Airway epithelial cell (primary cell): ENCODE data around the gene INSR. TPM values are rescaled to one million over a fixed set of nuclear protein-coding genes. Genes with fewer than 3 reads are reported as not detected.

Experiments used
- total RNA-seq: library from RNA; depleted of rRNA; stranded (reverse); fragments of >200 nt; gene quantifications from 2 replicates; pipeline ENCODE4 v1.2.3, GENCODE V29; 2015

INSR gene
- total RNA-seq, result 5.6 and 6.1 TPM in 2 replicates

DNA sequence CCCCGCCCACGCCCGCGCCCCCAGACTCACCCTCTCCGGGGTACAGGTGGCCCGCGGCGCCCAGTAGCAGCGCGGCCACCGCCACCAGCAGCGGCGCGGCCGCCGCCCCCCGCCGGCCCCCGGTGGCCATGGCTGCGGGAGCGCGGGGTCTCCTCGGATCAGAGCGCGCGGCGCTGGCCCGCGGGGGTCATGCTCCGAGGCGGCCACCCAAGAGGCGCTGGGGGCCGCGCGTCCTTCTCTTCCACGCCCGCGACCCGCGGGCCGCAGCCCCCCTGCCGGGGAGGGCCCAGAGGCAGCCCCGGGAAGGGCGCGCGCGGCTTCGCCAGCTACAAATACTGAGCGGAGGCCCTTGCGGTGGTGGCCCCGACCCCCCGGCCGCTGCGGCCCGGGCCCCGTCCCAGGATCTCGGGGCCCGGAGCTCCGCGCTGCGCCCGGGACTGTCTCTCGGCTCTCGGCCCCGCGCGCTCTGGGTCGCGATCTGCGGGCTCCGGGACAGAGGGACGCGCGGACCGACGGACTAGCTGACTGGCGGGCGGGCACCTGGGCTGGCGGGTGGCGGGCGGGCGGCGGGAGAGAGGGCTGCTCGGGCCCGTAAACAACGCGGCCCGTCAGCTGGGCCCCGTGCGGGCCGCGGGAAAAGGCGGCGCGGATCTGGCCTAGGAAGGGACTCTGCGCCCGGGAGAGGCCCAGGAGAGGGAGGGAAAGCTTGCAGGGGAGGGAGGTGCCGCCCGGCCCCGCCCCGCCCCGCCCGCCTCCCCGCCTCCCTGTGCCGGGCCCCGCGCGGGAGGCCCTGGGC lies at the start of gene INSR:
Gene INSR, minus strand, starts transcription at position 653 of the 796 bp plus-strand sequence. Its CDS starts 523 bp downstream, at position 130.

DNA sequence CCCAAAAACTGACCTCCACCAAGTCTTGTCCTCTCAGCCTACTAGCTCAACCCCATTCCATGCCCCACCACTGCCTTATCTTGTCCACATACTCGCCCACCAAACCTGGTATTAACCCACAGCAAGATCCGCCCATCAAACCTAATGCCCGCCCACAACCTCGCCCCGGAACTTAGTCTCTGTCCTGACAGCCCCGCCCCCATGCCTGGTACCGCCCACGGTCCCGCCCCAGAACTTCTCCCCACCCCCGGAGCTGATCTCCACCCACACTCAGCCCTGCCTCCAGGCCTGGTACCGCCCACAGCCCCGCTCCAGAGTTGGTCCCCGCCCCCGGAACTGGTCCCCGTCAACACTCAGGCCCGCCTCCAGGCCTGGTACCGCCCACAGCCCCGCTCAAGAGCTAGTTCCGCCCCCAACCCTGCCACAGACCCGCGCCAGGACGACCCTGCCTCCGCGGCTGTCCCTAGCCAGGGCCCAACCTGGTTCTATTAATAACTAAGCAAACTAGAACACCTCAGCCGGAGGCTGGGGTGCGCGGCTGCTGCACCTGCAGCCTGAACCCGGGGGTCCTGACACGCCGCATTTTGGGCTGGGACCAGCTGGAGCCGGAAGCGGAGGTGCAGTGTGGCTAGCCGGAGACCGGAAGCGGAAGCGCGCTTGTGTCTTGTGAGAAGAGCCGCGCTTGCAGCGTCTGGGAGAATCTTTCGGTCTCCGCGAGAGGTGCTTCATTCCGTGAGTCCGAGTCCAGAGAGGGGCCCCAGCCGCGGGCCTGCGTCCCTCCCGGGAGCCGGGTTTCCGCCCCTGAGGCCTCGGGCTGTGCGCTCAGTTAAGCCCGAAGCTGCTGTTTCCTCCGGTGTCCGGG lies 224.9 kb downstream of the INSR start, which contains the start of gene ZNF557:
Gene ZNF557, plus strand, starts transcription at position 662 of the 862 bp plus-strand sequence. CDS start 5,372 bp downstream, outside the sequence.

Other genes starting within 250 kb of the INSR start
- not detected in 2 replicates for gene MBD3L2, start 245.1 kb downstream of the INSR start, total RNA-seq
- gene MBD3L3, start 235.7 kb downstream of the INSR start, total RNA-seq, result not detected in 2 replicates
- 2.2 and 6.4 TPM in 2 replicates for gene ZNF557, start 224.7 kb downstream of the INSR start, total RNA-seq
- 55.6 and 61.3 TPM in 2 replicates for gene ARHGEF18, start 54.5 kb upstream of the INSR start, total RNA-seq
- 3.9 and 4.5 TPM in 2 replicates for gene PEX11G, start 194.6 kb upstream of the INSR start, total RNA-seq
- gene ZNF358, start 221.7 kb upstream of the INSR start, total RNA-seq, result 26.9 and 30.2 TPM in 2 replicates
- 2.7 and 3.2 TPM in 2 replicates for gene MCOLN1, start 228.2 kb upstream of the INSR start, total RNA-seq
- gene PNPLA6, start 241.3 kb upstream of the INSR start, total RNA-seq, result 74.9 and 77.3 TPM in 2 replicates